ENCODE data around the gene KIF25.

The KIF25 gene

DNA sequence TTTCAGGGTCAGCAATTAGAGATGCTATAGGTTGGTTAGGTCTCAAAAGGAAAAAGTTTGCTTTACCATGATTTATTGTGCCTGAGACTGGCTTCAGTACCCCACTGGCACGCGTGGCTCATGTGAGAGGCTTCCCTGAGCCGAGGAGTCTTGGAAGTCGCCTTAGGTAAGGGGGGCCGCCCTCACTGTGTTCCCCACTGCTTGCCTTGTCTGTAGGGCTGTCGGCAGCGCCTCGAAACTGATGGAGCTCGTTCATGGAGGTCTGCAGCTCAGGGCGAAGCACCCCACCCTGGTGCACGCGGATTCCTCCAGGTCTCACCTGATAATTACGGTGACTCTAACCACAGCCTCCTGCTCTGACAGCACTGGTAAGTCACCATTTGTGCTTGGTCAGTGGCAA lies 42.4 kb downstream of the KIF25 start:
- Histone ChIP-seq H3K9ac (ENCODE audit: low read length in 5 of 5) (no peak overlapping the region), H3K27ac (ENCODE audit: low read depth, low read length) (no peak overlapping the region), H3K27me3 (ENCODE audit: control insufficient read depth in 5 of 5, insufficient read depth in 4 of 5, low read length in 5 of 5) (peaks cover 0 to 8% (median 4%) of the 10 kb centered on the region in 5 donors), H3K9me3 (ENCODE audit: control insufficient read depth in 5 of 5, low read length in 5 of 5) (peaks cover 6 to 37% (median 24%) of the 10 kb centered on the region in 5 donors), H3K4me3 (ENCODE audit: low read depth in 1 of 5, low read length in 5 of 5) (peak overlapping the region in 1 of 5 donors; percentile 14), H3K36me3 (ENCODE audit: control insufficient read depth in 5 of 5, insufficient read depth in 5 of 5, low read length in 5 of 5) (no peaks in the 10 kb centered on the region), H3K4me1 (ENCODE audit: control insufficient read depth in 5 of 5, insufficient read depth in 5 of 5, low read length in 5 of 5) (peaks cover 2 to 45% (median 16%) of the 10 kb centered on the region in 5 donors)

GRCh38 chr6:168040856-168041496 lies 43.5 kb downstream of the KIF25 start:
- H3K36me3 ChIP-seq (ENCODE audit: control insufficient read depth in 5 of 5, insufficient read depth in 5 of 5, low read length in 5 of 5), result no peaks in the 10 kb centered on the region
- peaks cover 6 to 37% (median 24%) of the 10 kb centered on the region in 5 donors for H3K9me3 ChIP-seq (ENCODE audit: control insufficient read depth in 5 of 5, low read length in 5 of 5)
- H3K4me3 ChIP-seq (ENCODE audit: low read depth in 1 of 5, low read length in 5 of 5), result peak overlapping the region in 1 of 5 donors; percentile 15
- H3K4me1 ChIP-seq (ENCODE audit: control insufficient read depth in 5 of 5, insufficient read depth in 5 of 5, low read length in 5 of 5), result peaks cover 0 to 46% (median 11%) of the 10 kb centered on the region in 5 donors
- peaks cover 0 to 6% (median 1%) of the 10 kb centered on the region in 5 donors for H3K27me3 ChIP-seq (ENCODE audit: control insufficient read depth in 5 of 5, insufficient read depth in 4 of 5, low read length in 5 of 5)
- H3K9ac ChIP-seq (ENCODE audit: low read length in 5 of 5), result no peak overlapping the region
- peak overlapping the region; percentile 46 for H3K27ac ChIP-seq (ENCODE audit: low read depth, low read length)

GRCh38 chr6:168041928-168042327 lies 44.5 kb downstream of the KIF25 start:
- Histone ChIP-seq H3K27ac (ENCODE audit: low read depth, low read length) (peak overlapping the region; percentile 69), H3K9me3 (ENCODE audit: control insufficient read depth in 5 of 5, low read length in 5 of 5) (peaks cover 6 to 37% (median 24%) of the 10 kb centered on the region in 5 donors), H3K27me3 (ENCODE audit: control insufficient read depth in 5 of 5, insufficient read depth in 4 of 5, low read length in 5 of 5) (no peaks in the 10 kb centered on the region), H3K4me1 (ENCODE audit: control insufficient read depth in 5 of 5, insufficient read depth in 5 of 5, low read length in 5 of 5) (peaks cover 0 to 46% (median 9%) of the 10 kb centered on the region in 5 donors), H3K36me3 (ENCODE audit: control insufficient read depth in 5 of 5, insufficient read depth in 5 of 5, low read length in 5 of 5) (no peaks in the 10 kb centered on the region), H3K4me3 (ENCODE audit: low read depth in 1 of 5, low read length in 5 of 5) (peak overlapping the region; percentile 30 to 81 (median 45)), H3K9ac (ENCODE audit: low read length in 5 of 5) (peak overlapping the region in 2 of 5 donors; percentile 39 to 75)

GRCh38 chr6:168042426-168043192 lies 45.1 kb downstream of the KIF25 start:
- H3K9me3 ChIP-seq (ENCODE audit: control insufficient read depth in 5 of 5, low read length in 5 of 5), result peaks cover 6 to 37% (median 24%) of the 10 kb centered on the region in 5 donors
- H3K4me1 ChIP-seq (ENCODE audit: control insufficient read depth in 5 of 5, insufficient read depth in 5 of 5, low read length in 5 of 5), result peaks cover 0 to 43% (median 9%) of the 10 kb centered on the region in 5 donors

GRCh38 chr6:168043193-168043847 lies 45.8 kb downstream of the KIF25 start:
- H3K4me1 ChIP-seq (ENCODE audit: control insufficient read depth in 5 of 5, insufficient read depth in 5 of 5, low read length in 5 of 5), result peaks cover 0 to 39% (median 9%) of the 10 kb centered on the region in 5 donors
- H3K4me3 ChIP-seq (ENCODE audit: low read depth in 1 of 5, low read length in 5 of 5), result peak overlapping the region in 3 of 5 donors; percentile 45 to 81 (median 62)
- H3K36me3 ChIP-seq (ENCODE audit: control insufficient read depth in 5 of 5, insufficient read depth in 5 of 5, low read length in 5 of 5), result no peaks in the 10 kb centered on the region
- H3K27ac ChIP-seq (ENCODE audit: low read depth, low read length), result peak overlapping the region; percentile 69
- H3K9me3 ChIP-seq (ENCODE audit: control insufficient read depth in 5 of 5, low read length in 5 of 5), result peaks cover 6 to 37% (median 24%) of the 10 kb centered on the region in 5 donors
- H3K27me3 ChIP-seq (ENCODE audit: control insufficient read depth in 5 of 5, insufficient read depth in 4 of 5, low read length in 5 of 5), result no peaks in the 10 kb centered on the region
- H3K9ac ChIP-seq (ENCODE audit: low read length in 5 of 5), result peak overlapping the region in 4 of 5 donors; percentile 11 to 75 (median 34)

More at GRCh38 chr6:168042426-168043192, 45.1 kb downstream of the KIF25 start:
- H3K4me3 ChIP-seq (ENCODE audit: low read depth in 1 of 5, low read length in 5 of 5), result peak overlapping the region; percentile 1 to 81 (median 45)
- H3K36me3 ChIP-seq (ENCODE audit: control insufficient read depth in 5 of 5, insufficient read depth in 5 of 5, low read length in 5 of 5), result no peaks in the 10 kb centered on the region
- H3K9ac ChIP-seq (ENCODE audit: low read length in 5 of 5), result peak overlapping the region in 3 of 5 donors; percentile 39 to 75 (median 47)
- peak overlapping the region; percentile 69 for H3K27ac ChIP-seq (ENCODE audit: low read depth, low read length)
- no peaks in the 10 kb centered on the region for H3K27me3 ChIP-seq (ENCODE audit: control insufficient read depth in 5 of 5, insufficient read depth in 4 of 5, low read length in 5 of 5)

- H3K9me3 ChIP-seq (ENCODE audit: control insufficient read depth in 5 of 5, low read length in 5 of 5), result peaks cover 6 to 32% (median 22%) of the 10 kb centered on the region in 5 donors
- no peaks in the 10 kb centered on the region for H3K36me3 ChIP-seq (ENCODE audit: control insufficient read depth in 5 of 5, insufficient read depth in 5 of 5, low read length in 5 of 5)
- H3K9ac ChIP-seq (ENCODE audit: low read length in 5 of 5), result peak overlapping the region in 4 of 5 donors; percentile 11 to 75 (median 24)
- H3K27ac ChIP-seq (ENCODE audit: low read depth, low read length), result peak overlapping the region; percentile 69
- peaks cover 0 to 39% (median 9%) of the 10 kb centered on the region in 5 donors for H3K4me1 ChIP-seq (ENCODE audit: control insufficient read depth in 5 of 5, insufficient read depth in 5 of 5, low read length in 5 of 5)
- peak overlapping the region in 3 of 5 donors; percentile 45 to 81 (median 62) for H3K4me3 ChIP-seq (ENCODE audit: low read depth in 1 of 5, low read length in 5 of 5)
- no peaks in the 10 kb centered on the region for H3K27me3 ChIP-seq (ENCODE audit: control insufficient read depth in 5 of 5, insufficient read depth in 4 of 5, low read length in 5 of 5)
These were observed 46.5 kb downstream of the KIF25 start for GRCh38 chr6:168043848-168044415.

DNA sequence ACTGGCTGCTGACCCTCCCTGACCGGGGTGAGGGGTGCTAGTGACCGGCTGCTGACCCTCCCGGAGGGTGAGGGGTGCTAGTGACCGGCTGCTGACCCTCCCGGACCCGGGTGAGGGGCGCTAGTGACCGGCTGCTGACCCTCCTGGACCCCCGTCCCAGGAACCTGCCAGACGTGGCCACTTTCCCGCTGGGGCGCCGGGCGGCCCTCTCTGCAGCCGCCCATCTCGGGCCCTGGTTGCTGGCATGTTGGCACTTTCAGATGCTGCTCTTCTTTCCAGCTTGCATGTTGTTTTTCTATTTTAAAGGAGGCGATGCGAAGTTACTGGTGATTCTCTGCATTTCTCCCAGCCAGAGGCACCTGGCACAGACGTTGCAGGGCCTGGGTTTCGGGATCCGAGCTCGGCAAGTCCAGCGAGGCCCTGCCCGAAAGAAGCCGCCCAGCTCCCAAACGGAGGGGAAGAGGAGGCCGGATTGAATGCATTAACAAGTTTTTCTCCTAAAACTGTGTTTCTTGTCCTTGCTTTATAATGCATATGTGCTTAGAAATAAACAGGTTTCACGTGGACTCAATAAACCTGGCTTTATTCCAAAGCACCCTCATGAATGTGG lies 47.2 kb downstream of the KIF25 start:
- Histone ChIP-seq H3K9ac (ENCODE audit: low read length in 5 of 5) (peak overlapping the region in 1 of 5 donors; percentile 51), H3K9me3 (ENCODE audit: control insufficient read depth in 5 of 5, low read length in 5 of 5) (peaks cover 3 to 26% (median 18%) of the 10 kb centered on the region in 5 donors), H3K27ac (ENCODE audit: low read depth, low read length) (peak overlapping the region; percentile 65), H3K4me1 (ENCODE audit: control insufficient read depth in 5 of 5, insufficient read depth in 5 of 5, low read length in 5 of 5) (peaks cover 0 to 43% (median 9%) of the 10 kb centered on the region in 5 donors), H3K4me3 (ENCODE audit: low read depth in 1 of 5, low read length in 5 of 5) (peak overlapping the region in 1 of 5 donors; percentile 81), H3K36me3 (ENCODE audit: control insufficient read depth in 5 of 5, insufficient read depth in 5 of 5, low read length in 5 of 5) (no peaks in the 10 kb centered on the region), H3K27me3 (ENCODE audit: control insufficient read depth in 5 of 5, insufficient read depth in 4 of 5, low read length in 5 of 5) (no peaks in the 10 kb centered on the region)

- Histone ChIP-seq H3K27ac (ENCODE audit: low read depth, low read length) (peak overlapping the region; percentile 65), H3K4me3 (ENCODE audit: low read depth in 1 of 5, low read length in 5 of 5) (peak overlapping the region in 1 of 5 donors; percentile 81)
These were observed 47.7 kb downstream of the KIF25 start for GRCh38 chr6:168045141-168045691.

More at GRCh38 chr6:168045141-168045691, 47.7 kb downstream of the KIF25 start:
- Histone ChIP-seq H3K9ac (ENCODE audit: low read length in 5 of 5) (peak overlapping the region in 2 of 5 donors; percentile 25 to 51), H3K4me1 (ENCODE audit: control insufficient read depth in 5 of 5, insufficient read depth in 5 of 5, low read length in 5 of 5) (peaks cover 0 to 49% (median 15%) of the 10 kb centered on the region in 5 donors), H3K27me3 (ENCODE audit: control insufficient read depth in 5 of 5, insufficient read depth in 4 of 5, low read length in 5 of 5) (no peaks in the 10 kb centered on the region), H3K36me3 (ENCODE audit: control insufficient read depth in 5 of 5, insufficient read depth in 5 of 5, low read length in 5 of 5) (no peaks in the 10 kb centered on the region), H3K9me3 (ENCODE audit: control insufficient read depth in 5 of 5, low read length in 5 of 5) (peaks cover 0 to 21% (median 14%) of the 10 kb centered on the region in 5 donors)
